ENCODE measurements around the gene SIX5.
A peak's percentile ranks its signal among the peaks of the same experiment; 100 is the strongest.

SIX5 gene

GRCh38 chr19:45773384-45773783 lies 4.3 kb upstream of the SIX5 start:
- no peak for DNase-seq (ENCODE audit: low spot score)

GRCh38 chr19:45772912-45773311 lies 3.9 kb upstream of the SIX5 start:
- DNase-seq (ENCODE audit: low spot score): no peak

- DNase-seq (ENCODE audit: low spot score): no peak
Measured at GRCh38 chr19:45772130-45772840, 3.2 kb upstream of the SIX5 start.

GRCh38 chr19:45771311-45771933 lies 2.4 kb upstream of the SIX5 start:
- DNase-seq (ENCODE audit: low spot score): no peak

GRCh38 chr19:45770192-45771101 lies 1.4 kb upstream of the SIX5 start:
- DNase-seq (ENCODE audit: low spot score): peak; percentile 90

GRCh38 chr19:45769821-45770191 lies 754 bp upstream of the SIX5 start:
- peak; percentile 32 for DNase-seq (ENCODE audit: low spot score)

GRCh38 chr19:45768655-45768983 lies 433 bp downstream of the SIX5 start:
- DNase-seq (ENCODE audit: low spot score): peak; percentile 27

- no peak for DNase-seq (ENCODE audit: low spot score)
Measured at GRCh38 chr19:45767881-45768654, 984 bp downstream of the SIX5 start.

GRCh38 chr19:45767410-45767880 lies 1.6 kb downstream of the SIX5 start:
- DNase-seq (ENCODE audit: low spot score): no peak

- no peak for DNase-seq (ENCODE audit: low spot score)
Measured at GRCh38 chr19:45766869-45767346, 2.1 kb downstream of the SIX5 start.

- DNase-seq (ENCODE audit: low spot score): no peak
Measured at GRCh38 chr19:45766296-45766868, 2.7 kb downstream of the SIX5 start.

GRCh38 chr19:45765702-45766295 lies 3.3 kb downstream of the SIX5 start:
- no peak for DNase-seq (ENCODE audit: low spot score)

- DNase-seq (ENCODE audit: low spot score): no peak
Measured at GRCh38 chr19:45764945-45765701, 3.9 kb downstream of the SIX5 start.

- DNase-seq (ENCODE audit: low spot score): no peak
Measured at GRCh38 chr19:45764475-45764874, 4.6 kb downstream of the SIX5 start.

- DNase-seq (ENCODE audit: low spot score): no peak
Measured at GRCh38 chr19:45763691-45764294, 5.3 kb downstream of the SIX5 start.

- DNase-seq (ENCODE audit: low spot score): no peak
Measured at GRCh38 chr19:45762870-45763631, 6.0 kb downstream of the SIX5 start.

GRCh38 chr19:45761714-45762113 lies 7.3 kb downstream of the SIX5 start:
- DNase-seq (ENCODE audit: low spot score): no peak

GRCh38 chr19:45758921-45759320 lies 10.1 kb downstream of the SIX5 start:
- no peak for DNase-seq (ENCODE audit: low spot score)

- DNase-seq (ENCODE audit: low spot score): no peak
Measured at GRCh38 chr19:45757695-45758094, 11.4 kb downstream of the SIX5 start.

All from activated CD4-positive, alpha-beta T cell treated with anti-CD3 and anti-CD28 coated beads, Interleukin-2, Interleukin-4, amounts not matched to agents 100 ng/mL and 50 ng/mL, durations not matched to agents 16 hours and 8 hours (primary cell).